ENCODE measurements around the gene PDE10A.

The PDE10A gene

DNA sequence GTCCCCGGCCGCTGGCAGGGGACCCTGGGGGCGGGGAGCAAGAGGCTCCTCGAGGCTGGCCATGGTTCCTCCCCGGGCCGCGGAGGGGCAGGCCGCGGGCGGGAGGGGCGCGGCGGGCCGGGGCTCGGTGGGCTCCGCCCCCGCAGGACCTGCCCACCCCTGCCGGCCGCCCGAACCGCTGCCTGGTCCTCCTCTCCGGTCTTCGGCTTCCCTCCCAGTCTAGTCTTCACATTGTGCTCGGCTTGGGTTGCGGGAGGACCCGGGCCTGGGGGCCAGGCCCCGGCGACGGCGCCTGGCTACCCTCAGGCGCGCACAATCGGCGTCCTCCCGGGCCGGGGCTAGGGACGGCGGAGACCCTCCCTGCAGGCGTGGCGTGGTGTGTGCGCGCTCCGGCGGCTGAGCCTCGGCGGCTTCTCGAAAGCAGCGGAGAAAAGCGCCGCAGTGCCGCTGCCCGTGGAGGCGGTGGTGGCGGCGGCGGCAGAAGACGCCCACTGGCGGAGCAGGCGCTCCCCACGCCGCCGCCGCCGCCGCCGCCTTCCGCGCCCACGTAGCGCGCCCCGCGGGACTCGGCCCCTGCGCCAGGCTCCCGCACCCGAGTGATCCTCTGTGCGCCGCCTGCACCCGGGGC is at the start of gene PDE10A:
TSS of gene PDE10A (minus strand) at position 493 of the 628 bp plus-strand sequence. CDS start at position 63, 430 bp downstream.
- no peak for DNase-seq

DNA sequence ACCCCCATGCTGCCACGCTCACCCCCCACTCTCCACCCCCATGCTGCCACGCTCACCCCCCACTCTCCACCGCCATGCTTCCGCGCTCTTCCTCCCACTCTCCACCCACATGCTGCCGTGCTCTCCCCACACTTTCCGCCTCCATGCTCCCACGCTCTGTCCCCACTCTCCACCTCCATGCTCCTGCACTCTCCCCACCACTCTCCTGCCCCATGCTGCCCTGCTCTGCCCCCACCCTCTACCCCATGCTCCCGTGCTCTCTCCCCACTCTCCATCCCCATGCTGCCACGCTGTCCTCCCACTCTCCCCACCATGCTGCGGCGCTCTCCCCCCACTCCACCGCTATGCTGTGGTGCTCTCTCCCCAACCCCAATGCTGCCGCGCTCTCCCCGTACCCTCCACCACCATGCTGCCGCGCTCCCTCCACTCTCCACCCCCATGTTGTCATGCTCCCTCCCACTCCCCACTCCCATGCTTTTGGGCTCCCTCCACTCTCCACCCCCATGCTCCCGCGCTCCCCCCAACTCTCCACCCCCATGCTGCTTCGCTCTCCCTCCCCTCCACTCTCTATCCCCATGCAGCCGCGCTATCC is 46.0 kb upstream of the PDE10A start:
- no peak for DNase-seq

- no peak for DNase-seq
These were observed 44.2 kb upstream of the PDE10A start for GRCh38 chr6:165707067-165707853.

DNA sequence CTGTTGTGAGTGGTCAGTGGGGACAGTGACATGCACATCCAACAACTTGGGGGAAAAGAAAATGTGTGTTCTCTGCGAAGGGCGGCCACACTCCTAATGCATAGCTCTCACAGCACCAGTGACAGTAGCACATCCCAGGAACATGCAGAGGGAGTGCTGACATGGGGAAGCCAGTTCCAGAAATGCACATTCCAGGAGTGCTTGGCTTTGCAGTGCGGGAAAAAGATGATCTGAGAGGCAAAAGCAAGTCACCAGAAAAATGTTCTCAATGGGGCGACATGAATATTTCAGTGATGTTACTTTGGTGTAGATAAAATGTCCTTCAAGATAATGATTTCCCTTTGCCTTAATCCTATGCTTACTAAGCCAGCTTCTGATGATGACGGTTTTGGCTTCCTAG is 42.9 kb upstream of the PDE10A start:
- no peak for DNase-seq

- DNase-seq, result no peak
These were observed 41.2 kb upstream of the PDE10A start for GRCh38 chr6:165704045-165704748.

GRCh38 chr6:165702669-165703068 is 39.6 kb upstream of the PDE10A start:
- DNase-seq, result no peak

GRCh38 chr6:165701564-165702354 is 38.7 kb upstream of the PDE10A start:
- no peak for DNase-seq

DNA sequence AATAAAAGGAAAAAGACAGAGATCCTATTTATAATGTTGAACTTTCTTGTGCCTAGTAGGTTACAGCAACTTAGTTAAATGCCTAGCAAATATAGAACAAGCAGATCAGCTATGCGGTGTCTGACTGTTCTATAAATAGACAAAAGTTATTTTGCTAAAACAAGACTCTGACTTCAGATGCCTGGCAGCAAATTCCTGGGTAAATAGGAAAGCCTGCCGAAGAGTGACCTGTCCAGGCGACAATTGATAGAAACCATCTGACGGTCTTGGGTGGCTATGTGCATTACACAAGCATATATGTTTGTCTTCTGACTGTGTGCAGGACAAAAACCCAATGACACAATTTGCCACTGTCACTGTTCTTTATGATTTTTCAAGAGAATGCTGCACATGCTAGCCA is 38.0 kb upstream of the PDE10A start:
- DNase-seq, result no peak

DNA sequence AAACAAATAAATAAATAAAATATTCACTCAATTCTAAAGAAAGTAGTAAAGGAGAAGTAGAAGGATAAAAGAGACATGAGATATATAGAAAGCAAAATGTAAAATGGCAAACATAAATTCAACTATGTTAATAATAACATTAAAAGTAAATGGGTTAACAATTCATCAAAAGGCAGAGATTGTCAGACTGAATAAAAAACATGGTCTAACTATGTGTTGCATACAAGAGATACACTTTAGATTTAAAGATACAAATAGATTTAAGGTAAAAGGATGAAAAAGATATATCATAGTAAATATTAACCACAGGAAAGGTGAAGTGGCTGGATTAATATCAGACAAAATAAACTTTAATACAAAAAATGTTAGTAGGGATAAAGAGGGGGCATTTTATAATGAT is 35.8 kb upstream of the PDE10A start:
- DNase-seq, result no peak

GRCh38 chr6:165697171-165697570 is 34.1 kb upstream of the PDE10A start:
- DNase-seq, result no peak

DNA sequence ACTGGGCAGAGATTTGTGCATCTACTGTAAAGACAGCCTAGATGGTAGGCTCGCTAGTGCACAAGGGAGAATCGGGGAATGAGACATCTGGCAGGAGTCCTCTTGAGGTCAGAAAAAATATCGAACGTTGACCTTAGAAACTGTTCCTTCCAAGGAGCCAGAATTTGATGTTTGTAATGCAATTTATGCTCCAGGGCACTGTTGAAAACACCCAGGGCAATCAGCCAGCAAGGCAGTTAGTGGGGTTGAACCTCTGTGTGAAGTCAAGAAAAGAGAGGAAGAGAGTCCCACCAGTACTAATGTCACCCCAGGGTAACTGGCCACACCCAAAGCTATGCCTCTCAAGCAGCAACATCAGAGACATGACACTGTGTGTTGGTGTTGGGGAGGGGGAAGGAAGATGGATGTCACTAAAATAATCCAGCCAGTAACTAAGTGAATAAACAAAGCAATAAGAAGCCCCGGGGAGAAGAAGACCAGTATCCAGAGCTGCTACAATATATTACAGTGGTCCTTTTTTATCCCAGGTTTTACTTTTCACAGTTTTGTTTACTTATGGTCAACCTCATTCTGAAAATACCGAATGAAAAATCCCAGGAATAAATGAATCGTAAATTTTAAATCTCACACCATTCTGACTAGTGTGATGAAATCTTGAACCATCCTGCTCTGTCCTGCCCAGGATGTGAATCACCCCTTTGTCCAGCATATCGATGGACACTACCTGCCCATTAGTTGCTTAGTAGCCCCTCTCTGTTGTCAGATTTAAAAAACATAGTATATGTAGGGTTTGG is 32.9 kb upstream of the PDE10A start:
- DNase-seq, result no peak

DNA sequence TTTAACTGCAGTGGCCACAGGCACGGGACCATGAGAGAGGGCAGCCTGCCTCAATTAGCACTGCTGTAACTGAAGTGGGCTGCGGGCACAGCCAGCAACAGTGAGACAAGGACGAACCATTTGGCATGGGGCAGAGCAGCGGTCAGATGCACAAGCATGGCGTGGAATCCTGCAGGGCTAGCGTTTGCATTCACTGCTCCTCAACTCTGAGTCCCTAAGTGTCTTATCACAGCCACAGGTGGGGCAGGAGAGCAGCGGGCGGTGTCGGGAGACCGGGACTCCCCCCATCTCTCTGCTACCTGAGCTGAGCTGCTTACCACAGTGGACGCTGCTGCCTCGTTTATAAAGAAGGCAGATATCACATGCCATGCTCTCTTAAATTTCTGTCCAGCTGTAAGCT is 31.3 kb upstream of the PDE10A start:
- DNase-seq, result no peak

DNA sequence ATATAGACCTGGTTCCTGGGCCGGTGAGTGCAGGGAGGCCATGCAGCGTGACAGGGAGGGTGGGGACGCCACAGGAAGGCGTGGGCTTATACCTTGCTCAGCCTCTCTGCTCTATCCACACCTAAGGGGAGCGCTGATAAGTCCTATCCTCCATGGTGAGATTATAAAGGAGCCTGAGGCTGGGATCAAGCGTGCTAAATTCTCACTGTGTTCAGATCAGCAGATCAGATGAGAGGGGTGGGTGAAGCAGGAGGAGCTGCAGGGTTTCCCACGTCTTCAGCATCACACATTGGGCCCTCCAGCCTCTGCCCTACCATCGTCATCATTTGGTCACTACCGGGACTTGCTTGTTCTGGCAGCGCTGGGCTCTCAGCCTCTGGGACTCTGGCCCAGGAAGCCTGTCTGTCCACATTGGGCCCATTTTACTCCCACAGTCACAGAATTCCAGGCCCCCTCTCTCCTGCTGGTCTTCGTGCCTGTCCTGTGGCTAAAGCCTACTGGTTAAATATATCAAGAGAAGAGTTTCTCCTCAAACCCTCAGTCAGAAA is 29.1 kb upstream of the PDE10A start:
- no peak for DNase-seq

GRCh38 chr6:165689699-165690098 is 26.7 kb upstream of the PDE10A start:
- DNase-seq, result no peak

DNA sequence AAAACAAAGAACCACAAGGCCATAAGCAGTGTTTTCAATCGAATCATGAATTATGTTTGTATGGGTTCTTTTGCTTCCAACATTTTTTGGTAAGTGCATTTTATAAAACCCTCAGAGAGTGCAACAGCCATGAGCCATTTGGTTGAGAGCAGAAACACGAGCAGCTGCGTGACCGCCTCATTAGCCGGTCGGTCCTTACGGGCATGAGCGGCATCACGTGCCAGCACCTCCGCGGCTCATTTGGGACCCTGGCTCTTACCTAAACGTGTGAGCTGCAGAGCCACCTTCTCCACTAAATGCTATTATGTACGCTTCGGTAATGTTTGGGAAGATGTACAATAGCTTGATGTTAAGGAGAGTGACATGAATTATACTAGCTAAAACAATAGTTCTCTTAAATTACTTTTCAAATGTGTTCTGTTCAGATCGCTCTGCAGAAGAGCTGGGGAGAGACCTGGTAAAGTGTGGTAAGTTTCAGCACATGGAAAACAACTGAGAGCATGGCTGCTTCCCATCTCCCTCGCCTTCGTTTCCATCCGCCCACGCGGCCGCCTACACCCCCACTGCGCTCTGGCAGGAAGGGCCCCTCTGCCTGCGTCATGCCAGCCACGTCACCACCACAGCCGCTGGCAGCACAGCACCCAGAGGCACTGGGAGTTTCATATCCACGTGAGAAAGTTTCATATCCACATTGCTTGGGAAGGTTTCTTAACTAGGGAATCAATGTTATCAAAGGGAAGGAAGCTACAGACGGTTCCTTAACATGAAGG is 23.7 kb upstream of the PDE10A start:
- DNase-seq, result no peak

GRCh38 chr6:165685302-165685701 is 22.3 kb upstream of the PDE10A start:
- no peak for DNase-seq

- no peak for DNase-seq
These were observed 21.3 kb upstream of the PDE10A start for GRCh38 chr6:165684333-165684732.

GRCh38 chr6:165680975-165681374 is 17.9 kb upstream of the PDE10A start:
- no peak for DNase-seq

DNA sequence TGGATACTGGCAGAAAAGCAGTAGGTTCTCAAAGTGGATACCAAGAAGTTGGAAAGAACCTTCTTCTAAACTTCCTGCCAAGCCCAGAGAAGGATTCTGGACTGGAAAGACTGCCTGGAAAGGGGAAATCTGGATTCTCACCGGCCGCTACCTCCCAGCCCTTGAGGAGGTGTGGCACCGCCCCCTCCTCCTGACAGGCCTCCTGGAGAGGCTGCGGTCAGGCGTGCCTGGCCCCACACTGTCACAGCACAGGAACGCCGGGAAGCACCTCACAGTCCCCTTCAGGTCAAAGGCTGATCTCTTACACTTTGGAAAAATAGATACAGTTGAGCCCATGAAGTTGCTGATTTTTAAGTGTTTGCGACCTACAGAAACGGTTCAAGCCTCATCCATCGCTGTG is 16.3 kb upstream of the PDE10A start:
- no peak for DNase-seq

DNA sequence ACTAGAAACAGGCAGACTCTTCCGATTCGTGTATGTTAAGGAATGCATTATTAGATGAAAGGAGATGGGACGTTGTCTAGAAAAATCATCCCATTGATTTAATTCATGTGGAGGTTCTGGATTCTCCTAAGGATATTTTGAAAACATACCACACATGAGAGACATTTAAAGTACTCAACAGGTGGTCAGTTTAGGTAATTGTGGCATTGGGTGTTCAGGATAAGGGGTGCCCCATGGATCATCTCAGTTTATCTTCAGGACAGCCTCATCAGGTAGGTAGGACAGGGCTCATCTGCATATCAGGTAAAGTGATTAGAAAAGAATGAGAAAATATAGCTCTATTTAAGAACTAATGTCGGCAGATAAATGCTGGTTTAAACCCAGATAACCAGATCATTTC is 15.9 kb upstream of the PDE10A start:
- no peak for DNase-seq

GRCh38 chr6:165678429-165678828 is 15.4 kb upstream of the PDE10A start:
- no peak for DNase-seq

Measured in NCI-H345 (cell line).